GM23248 (cell line): ENCODE results near the gene RNF150. TPM values are rescaled to one million over a fixed set of nuclear protein-coding genes. Genes with fewer than 3 reads are reported as not detected.

Source experiments
- DNase-seq: peaks from one replicate; pipeline ENCODE4 v3.0.0-alpha.2; 2015
- H2AFZ ChIP-seq: fragments of 200-600 bp; sonication (generic); 2 replicates; pipeline ENCODE4 v1.6.1; 2016; ENCODE audit warnings: antibody characterized with exemption
- H3F3A ChIP-seq: fragments of 200-600 bp; sonication (generic); 2 replicates; pipeline ENCODE4 v1.6.1; 2016; ENCODE audit warnings: mild to moderate bottlenecking, antibody characterized with exemption, mixed run types; ENCODE audit not compliant: insufficient read depth
- H3K27ac ChIP-seq: fragments of 200-600 bp; sonication (generic); 2 replicates; pipeline ENCODE4 v1.5.1; 2016; ENCODE audit warnings: mild to moderate bottlenecking
- H3K27me3 ChIP-seq: fragments of 200-600 bp; sonication (generic); replicated peaks from 2 replicates; pipeline ENCODE4 v1.6.1; 2016; ENCODE audit warnings: mild to moderate bottlenecking; ENCODE audit not compliant: insufficient read depth
- H3K36me3 ChIP-seq: fragments of 200-600 bp; sonication (generic); 2 replicates; pipeline ENCODE4 v1.6.1; 2016; ENCODE audit warnings: low read depth, mild to moderate bottlenecking
- H3K4me1 ChIP-seq: fragments of 200-600 bp; sonication (generic); 2 replicates; pipeline ENCODE4 v1.6.1; 2016; ENCODE audit warnings: mild to moderate bottlenecking; ENCODE audit not compliant: insufficient read depth
- H3K4me2 ChIP-seq: fragments of 200-600 bp; sonication (generic); one replicate; pipeline ENCODE4 v1.6.1; 2016; ENCODE audit warnings: mild to moderate bottlenecking; ENCODE audit not compliant: unreplicated experiment
- H3K4me3 ChIP-seq: fragments of 200-600 bp; sonication (generic); 2 replicates; pipeline ENCODE4 v1.5.1; 2016; ENCODE audit warnings: mild to moderate bottlenecking
- H3K79me2 ChIP-seq: fragments of 200-600 bp; sonication (generic); 2 replicates; pipeline ENCODE4 v1.6.1; 2016; ENCODE audit warnings: mild to moderate bottlenecking; ENCODE audit not compliant: insufficient read depth
- H3K9ac ChIP-seq: fragments of 200-600 bp; sonication (generic); 2 replicates; pipeline ENCODE4 v1.6.1; 2016; ENCODE audit warnings: mild to moderate bottlenecking
- H3K9me2 ChIP-seq: fragments of 200-600 bp; sonication (generic); 2 replicates; pipeline ENCODE4 v1.6.1; 2016; ENCODE audit warnings: mixed run types, mild to moderate bottlenecking, moderate library complexity; ENCODE audit not compliant: insufficient read depth
- H3K9me3 ChIP-seq: fragments of 200-600 bp; sonication (generic); one replicate; pipeline ENCODE4 v1.6.1; 2017; ENCODE audit warnings: low read depth
- H4K20me1 ChIP-seq: fragments of 200-600 bp; sonication (generic); 2 replicates; pipeline ENCODE4 v1.6.0; 2016; ENCODE audit not compliant: insufficient read depth
- EZH2 ChIP-seq: fragments of 200-600 bp; sonication (generic); IDR thresholded peaks from 2 replicates; pipeline ENCODE4 v1.6.1; 2018; ENCODE audit warnings: antibody characterized with exemption, mild to moderate bottlenecking; ENCODE audit not compliant: insufficient read depth, poor library complexity, severe bottlenecking
- EZH2phosphoT487 ChIP-seq: fragments of 200-600 bp; sonication (generic); IDR thresholded peaks from 2 replicates; pipeline ENCODE4 v1.6.1; 2018; ENCODE audit warnings: antibody characterized with exemption, moderate library complexity, mild to moderate bottlenecking, low read depth; ENCODE audit not compliant: insufficient read depth
- WGBS, 2 experiments: methylation state at CpG; one replicate each; pipeline ENCODE4 v1.1.6; 2015 to 2017; ENCODE audit warnings: low lambda C conversion rate in 2 of 2, low coverage in 1 of 2; ENCODE audit errors: missing lambda C conversion rate in 2 of 2; 5-methylcytosine and 5-hydroxymethylcytosine counted together
- in situ Hi-C: fragments of 300-500 bp; cut with MboI; formaldehyde crosslinking; loops from 2 replicates; pipeline ENCODE4 v1.15.0; 2020
- polyA plus RNA-seq: library from polyadenylated mRNA; unstranded; fragments of >200 nt; fragmentation: Nextera tagmentation; extraction: Ambion mirVana; gene quantifications from 2 replicates; pipeline ENCODE4 v1.2.1, GENCODE V29; 2016
- total RNA-seq: library from RNA; depleted of rRNA; stranded (reverse); fragments of >200 nt; shearing (Covaris generic); gene quantifications from 2 replicates; pipeline ENCODE4 v1.2.3, GENCODE V29; 2014

The RNF150 gene
- total and polyA plus RNA-seq, 2 experiments from 2014 or later = 4.8 to 10.5 TPM

GRCh38 chr4:141062651-141063050 is 70.6 kb downstream of the RNF150 start:
- in situ Hi-C loops = no loop called here
- no peaks in the 10 kb centered on the region for H3K79me2 ChIP-seq
- WGBS, 2 experiments = 52 to 61% methylated on average over 4 of the region's 4 CpGs
- H3F3A ChIP-seq = peaks cover 15% of the 10 kb centered on the region
- peaks cover 34% of the 10 kb centered on the region for H3K4me1 ChIP-seq
- 0 out of 2 replicates have a peak, but pooled peaks cover 1% of the 10 kb centered on the region for H3K9me2 ChIP-seq
- no peak overlapping the region for H3K4me3 ChIP-seq
- H3K27me3 ChIP-seq = no peaks in the 10 kb centered on the region
- no peaks in the 10 kb centered on the region for H4K20me1 ChIP-seq
- no peak overlapping the region for H2AFZ ChIP-seq
- no peaks in the 10 kb centered on the region for H3K36me3 ChIP-seq
- H3K27ac ChIP-seq = no peak overlapping the region
- no peak for DNase-seq
- no peak overlapping the region for H3K4me2 ChIP-seq
- no peak overlapping the region for H3K9ac ChIP-seq
- no peaks in the 10 kb centered on the region for H3K9me3 ChIP-seq
- TF ChIP-seq EZH2 = no peak
- TF ChIP-seq EZH2phosphoT487 = no peak

GRCh38 chr4:141058591-141059512 is 74.4 kb downstream of the RNF150 start:
- no peak overlapping the region for H3K4me3 ChIP-seq
- H3K9me2 ChIP-seq = no peaks in the 10 kb centered on the region
- TF ChIP-seq EZH2 = no peak
- TF ChIP-seq EZH2phosphoT487 = no peak
- no peaks in the 10 kb centered on the region for H3K79me2 ChIP-seq
- peaks cover 27% of the 10 kb centered on the region for H3K4me1 ChIP-seq
- H3F3A ChIP-seq = peaks cover 15% of the 10 kb centered on the region
- in situ Hi-C loops = no loop called here
- H4K20me1 ChIP-seq = no peaks in the 10 kb centered on the region
- peak; percentile 67 for DNase-seq
- H3K27ac ChIP-seq = peak overlapping the region; percentile 51
- H3K27me3 ChIP-seq = no peaks in the 10 kb centered on the region
- WGBS, 2 experiments = 51 to 56% methylated on average over 4 of the region's 4 CpGs
- 0 out of 2 replicates have a peak overlapping the region, but pooled peaks have one; percentile 2 for H2AFZ ChIP-seq
- H3K9me3 ChIP-seq = no peaks in the 10 kb centered on the region
- H3K9ac ChIP-seq = no peak overlapping the region
- no peaks in the 10 kb centered on the region for H3K36me3 ChIP-seq
- H3K4me2 ChIP-seq = peak overlapping the region; percentile 30

- in situ Hi-C loops = no loop called here
- no peak overlapping the region for H3K27ac ChIP-seq
- 12 to 16% methylated on average over 2 of the region's 2 CpGs for WGBS, 2 experiments
- peaks cover 27% of the 10 kb centered on the region for H3K4me1 ChIP-seq
- no peak overlapping the region for H2AFZ ChIP-seq
- H4K20me1 ChIP-seq = no peaks in the 10 kb centered on the region
- no peaks in the 10 kb centered on the region for H3K27me3 ChIP-seq
- no peaks in the 10 kb centered on the region for H3K79me2 ChIP-seq
- H3K9me3 ChIP-seq = no peaks in the 10 kb centered on the region
- H3K4me3 ChIP-seq = no peak overlapping the region
- no peak for TF ChIP-seq EZH2phosphoT487
- TF ChIP-seq EZH2 = no peak
- no peaks in the 10 kb centered on the region for H3K36me3 ChIP-seq
- H3K9me2 ChIP-seq = no peaks in the 10 kb centered on the region
- no peak overlapping the region for H3K9ac ChIP-seq
- no peak overlapping the region for H3K4me2 ChIP-seq
- peaks cover 15% of the 10 kb centered on the region for H3F3A ChIP-seq
- no peak for DNase-seq
Measured at GRCh38 chr4:141057582-141057981, 75.7 kb downstream of the RNF150 start.

GRCh38 chr4:141056473-141056872 is 76.8 kb downstream of the RNF150 start:
- TF ChIP-seq EZH2 (no peak), EZH2phosphoT487 (no peak)
- Histone ChIP-seq H3K36me3 (no peaks in the 10 kb centered on the region), H3K27me3 (no peaks in the 10 kb centered on the region), H2AFZ (no peak overlapping the region), H3F3A (peaks cover 15% of the 10 kb centered on the region), H3K9ac (no peak overlapping the region), H3K79me2 (no peaks in the 10 kb centered on the region), H3K4me2 (no peak overlapping the region), H3K9me3 (no peaks in the 10 kb centered on the region), H3K27ac (no peak overlapping the region), H3K4me1 (peaks cover 27% of the 10 kb centered on the region), H3K4me3 (no peak overlapping the region), H3K9me2 (no peaks in the 10 kb centered on the region), H4K20me1 (no peaks in the 10 kb centered on the region)
- in situ Hi-C loops = no loop called here
- WGBS, 2 experiments = 67 to 72% methylated on average over 3 of the region's 3 CpGs
- DNase-seq = no peak
